ENCODE measurements around the gene TSC22D3. TPM values are rescaled to one million over a fixed set of nuclear protein-coding genes. Genes with fewer than 3 reads are reported as not detected.

TSC22D3 gene
- total RNA-seq, 2 experiments from 2014 or later, result 29.3 to 35.6 TPM

DNA sequence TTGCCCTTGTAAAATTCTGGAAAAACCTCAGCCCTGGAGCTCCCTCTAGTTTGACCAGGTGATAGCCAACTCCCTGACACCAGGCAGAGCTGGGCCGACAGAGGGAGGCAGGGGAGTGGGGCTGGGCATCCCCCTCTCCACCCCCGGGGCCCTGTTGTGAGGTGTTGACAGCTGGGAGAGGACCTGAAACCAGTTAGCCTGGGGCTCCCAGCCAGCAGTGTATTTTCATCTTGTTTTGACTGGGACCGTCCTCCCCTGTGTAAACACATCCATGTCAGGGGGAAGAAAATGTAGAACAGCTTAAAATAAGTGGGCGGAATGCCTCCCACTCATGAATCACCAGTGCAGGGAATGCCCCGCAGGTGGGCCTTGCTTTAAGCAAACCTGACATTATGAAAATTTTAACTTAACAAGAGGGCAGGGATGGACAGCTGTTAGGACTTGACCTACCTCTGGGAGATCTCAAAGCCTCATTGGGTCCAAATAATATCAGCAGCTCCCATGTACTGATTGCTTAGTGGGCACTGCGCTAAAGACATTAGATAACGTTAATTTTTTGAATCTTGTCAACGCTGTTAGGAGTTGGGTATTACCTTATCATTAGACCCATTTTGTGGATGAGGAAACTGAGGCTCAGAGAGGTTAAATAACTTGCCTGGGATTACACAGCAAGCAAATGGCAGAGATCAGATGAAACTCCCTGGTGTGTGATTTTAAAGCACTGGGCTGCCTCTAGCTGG is 45.9 kb downstream of the TSC22D3 start:
- Histone ChIP-seq H3K4me3 (ENCODE audit: low read depth, low read length, poor library complexity, severe bottlenecking) (no peak overlapping the region), H3K9me2 (ENCODE audit: insufficient read depth, low read length) (no peaks in the 10 kb centered on the region), H3K36me3 (ENCODE audit: insufficient read depth, low read length) (no peaks in the 10 kb centered on the region), H4K20me1 (ENCODE audit: insufficient read depth, low read length) (no peaks in the 10 kb centered on the region), H3K27ac (ENCODE audit: low read depth, low read length, poor library complexity, severe bottlenecking) (no peak overlapping the region), H3K79me2 (ENCODE audit: insufficient read depth, low read depth, low read length) (no peaks in the 10 kb centered on the region), H3K9me3 (ENCODE audit: low read length) (no peaks in the 10 kb centered on the region), H3K4me1 (ENCODE audit: insufficient read depth, low read length, poor library complexity, severe bottlenecking) (peaks cover 6% of the 10 kb centered on the region), H2AFZ (ENCODE audit: low read length) (no peak overlapping the region), H3K4me2 (ENCODE audit: low read length) (no peak overlapping the region)
- intact Hi-C loops (cut with micrococcal nuclease; ENCODE audit: unreplicated experiment), result no loop called here
- ChIA-PET POLR2A (interaction anchor here (0.6 to 1.6 kb wide), 4 partner anchors 10 to 101 kb away, joined by 3 to 4 read pairs (median 4); partner anchors contain the start of gene PRPS1), CTCF (ENCODE audit: unreplicated experiment) (no interaction called here)
- TF ChIP-seq EZH2phosphoT487 (IDR thresholded peaks at IDR 0.05; ENCODE audit: borderline replicate concordance, low read depth, low read length), result no peak
- TF ChIP-seq, protein P1, sequence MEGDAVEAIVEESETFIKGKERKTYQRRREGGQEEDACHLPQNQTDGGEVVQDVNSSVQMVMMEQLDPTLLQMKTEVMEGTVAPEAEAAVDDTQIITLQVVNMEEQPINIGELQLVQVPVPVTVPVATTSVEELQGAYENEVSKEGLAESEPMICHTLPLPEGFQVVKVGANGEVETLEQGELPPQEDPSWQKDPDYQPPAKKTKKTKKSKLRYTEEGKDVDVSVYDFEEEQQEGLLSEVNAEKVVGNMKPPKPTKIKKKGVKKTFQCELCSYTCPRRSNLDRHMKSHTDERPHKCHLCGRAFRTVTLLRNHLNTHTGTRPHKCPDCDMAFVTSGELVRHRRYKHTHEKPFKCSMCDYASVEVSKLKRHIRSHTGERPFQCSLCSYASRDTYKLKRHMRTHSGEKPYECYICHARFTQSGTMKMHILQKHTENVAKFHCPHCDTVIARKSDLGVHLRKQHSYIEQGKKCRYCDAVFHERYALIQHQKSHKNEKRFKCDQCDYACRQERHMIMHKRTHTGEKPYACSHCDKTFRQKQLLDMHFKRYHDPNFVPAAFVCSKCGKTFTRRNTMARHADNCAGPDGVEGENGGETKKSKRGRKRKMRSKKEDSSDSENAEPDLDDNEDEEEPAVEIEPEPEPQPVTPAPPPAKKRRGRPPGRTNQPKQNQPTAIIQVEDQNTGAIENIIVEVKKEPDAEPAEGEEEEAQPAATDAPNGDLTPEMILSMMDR (conservative IDR thresholded peaks at IDR 0.05; ENCODE audit: low read length), result no peak
- no peak for DNase-seq (ENCODE audit: low spot score)
- BruUV-seq (replicated peaks), result no TSS peak

DNA sequence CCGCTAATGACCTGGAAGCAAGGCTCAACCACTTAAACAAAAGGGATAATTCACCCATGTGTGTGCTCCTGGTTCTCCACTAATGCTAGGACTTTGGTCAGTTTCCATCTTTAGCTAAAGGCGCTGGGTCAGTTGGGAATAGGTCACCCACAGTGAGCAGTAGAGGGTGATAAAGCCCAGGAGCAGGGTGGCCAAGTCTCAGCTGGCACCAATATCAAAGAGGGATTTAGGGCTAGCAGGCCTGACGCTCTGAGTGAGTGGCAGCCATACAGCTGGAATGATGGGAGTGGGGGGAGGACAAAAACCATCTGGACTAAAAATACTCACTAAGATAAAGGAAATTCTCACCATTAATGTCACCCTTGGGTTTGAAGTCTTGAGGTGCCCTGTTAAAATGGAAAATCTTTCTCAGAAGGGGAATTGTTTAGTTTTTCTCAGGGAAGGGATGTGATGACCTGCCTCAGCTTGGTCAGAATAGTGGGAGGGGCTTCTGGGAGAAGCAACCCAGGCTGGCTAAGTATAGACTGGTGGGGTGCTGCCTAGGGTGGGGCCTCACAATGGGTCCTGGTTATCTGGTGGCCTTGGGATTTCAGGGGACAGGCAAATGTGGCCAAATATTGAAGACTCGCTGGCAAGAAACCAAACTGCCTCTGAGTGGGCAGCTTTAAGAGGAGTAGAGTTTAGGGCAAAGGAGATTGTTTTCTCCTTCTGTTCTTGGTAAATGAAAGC is 47.1 kb downstream of the TSC22D3 start:
- no peak for DNase-seq (ENCODE audit: low spot score)
- Histone ChIP-seq H3K36me3 (ENCODE audit: insufficient read depth, low read length) (no peaks in the 10 kb centered on the region), H3K27ac (ENCODE audit: low read depth, low read length, poor library complexity, severe bottlenecking) (no peak overlapping the region), H3K79me2 (ENCODE audit: insufficient read depth, low read depth, low read length) (no peaks in the 10 kb centered on the region), H4K20me1 (ENCODE audit: insufficient read depth, low read length) (no peaks in the 10 kb centered on the region), H3K9me3 (ENCODE audit: low read length) (no peaks in the 10 kb centered on the region), H3K4me2 (ENCODE audit: low read length) (no peak overlapping the region), H3K9me2 (ENCODE audit: insufficient read depth, low read length) (no peaks in the 10 kb centered on the region), H3K4me3 (ENCODE audit: low read depth, low read length, poor library complexity, severe bottlenecking) (no peak overlapping the region), H3K4me1 (ENCODE audit: insufficient read depth, low read length, poor library complexity, severe bottlenecking) (peaks cover 6% of the 10 kb centered on the region), H2AFZ (ENCODE audit: low read length) (no peak overlapping the region)
- intact Hi-C loops (cut with micrococcal nuclease; ENCODE audit: unreplicated experiment), result no loop called here
- TF ChIP-seq, protein P1 (conservative IDR thresholded peaks at IDR 0.05; ENCODE audit: low read length), result no peak
- TF ChIP-seq EZH2phosphoT487 (IDR thresholded peaks at IDR 0.05; ENCODE audit: borderline replicate concordance, low read depth, low read length), result no peak
- ChIA-PET POLR2A (interaction anchor here (1.1 to 1.6 kb wide), 3 partner anchors 9 to 100 kb away, joined by 3 to 4 read pairs (median 4); partner anchors contain the start of gene PRPS1), CTCF (ENCODE audit: unreplicated experiment) (no interaction called here)
- BruUV-seq (replicated peaks), result no TSS peak
